PC-3 (cell line): ENCODE data around the gene SPATC1L. TPM values are rescaled to one million over a fixed set of nuclear protein-coding genes. Genes with fewer than 3 reads are reported as not detected.

Source experiments
- ATAC-seq: fragments of 200-7000 bp; cut with Tn5 transposase; 2 replicates; pipeline ENCODE4 v1.9.1; 2020; ENCODE audit warnings: mild to moderate bottlenecking, moderate library complexity
- BruUV-seq: library from RNA; stranded (reverse); fragments of 400-500 nt; replicated peaks from 2 replicates; lab custom pipeline; 2021; lab: Mats Ljungman, UMichigan
- CTCF ChIA-PET: fragments of 300-600 bp; sonication (Branson Sonifier 250); formaldehyde crosslinking; loops from one replicate; lab custom pipeline; 2022; ENCODE audit warnings: antibody characterized with exemption; lab: Charles Lee
- POLR2A ChIA-PET: fragments of 300-600 bp; sonication (Branson Sonifier 250); formaldehyde crosslinking; loops from one replicate; lab custom pipeline; 2022; ENCODE audit warnings: antibody characterized with exemption; ENCODE audit not compliant: unreplicated experiment; lab: Charles Lee
- DNase-seq: peaks from one replicate; pipeline ENCODE4 v3.0.0-alpha.2; 2015
- H2AFZ ChIP-seq: fragments of 300-600 bp; sonication (generic); 2 replicates; pipeline ENCODE4 v1.6.0; 2016; ENCODE audit warnings: antibody characterized with exemption, low read length
- H3F3A ChIP-seq: fragments of 300-600 bp; sonication (generic); one replicate; pipeline ENCODE4 v1.6.0; 2017; ENCODE audit warnings: antibody characterized with exemption, low read length, control low read depth, mild to moderate bottlenecking; ENCODE audit not compliant: unreplicated experiment
- H3K27ac ChIP-seq: fragments of 300-600 bp; sonication (generic); 2 replicates; pipeline ENCODE4 v1.5.1; 2016; ENCODE audit warnings: mild to moderate bottlenecking, low read length
- H3K27me3 ChIP-seq: fragments of 300-600 bp; sonication (generic); 2 replicates; pipeline ENCODE4 v1.6.1; 2016; ENCODE audit warnings: low read length, mixed read lengths
- H3K36me3 ChIP-seq: fragments of 300-600 bp; sonication (generic); 2 replicates; pipeline ENCODE4 v1.6.1; 2016; ENCODE audit warnings: low read depth, mixed run types, low read length, mixed read lengths
- H3K4me1 ChIP-seq: fragments of 300-600 bp; sonication (generic); 2 replicates; pipeline ENCODE4 v1.5.1; 2016; ENCODE audit warnings: low read length; ENCODE audit not compliant: insufficient read depth
- H3K4me2 ChIP-seq: fragments of 300-600 bp; sonication (generic); 2 replicates; pipeline ENCODE4 v1.6.0; 2016; ENCODE audit warnings: low read length
- H3K4me3 ChIP-seq: fragments of 300-600 bp; sonication (generic); 2 replicates; pipeline ENCODE4 v1.5.1; 2016; ENCODE audit warnings: mild to moderate bottlenecking, low read length, mixed read lengths
- H3K79me2 ChIP-seq: fragments of 300-600 bp; sonication (generic); 2 replicates; pipeline ENCODE4 v1.6.1; 2017; ENCODE audit warnings: low read length, mixed read lengths
- H3K9ac ChIP-seq: fragments of 300-600 bp; sonication (generic); 2 replicates; pipeline ENCODE4 v1.6.0; 2016; ENCODE audit warnings: mild to moderate bottlenecking, low read length
- H3K9me2 ChIP-seq: fragments of 300-600 bp; sonication (generic); replicated peaks from 2 replicates; pipeline ENCODE4 v1.6.1; 2016; ENCODE audit warnings: mixed run types, low read length, mixed read lengths
- H3K9me3 ChIP-seq: fragments of 300-600 bp; sonication (generic); 2 replicates; pipeline ENCODE4 v1.6.1; 2016; ENCODE audit warnings: low read length, mixed read lengths
- H4K20me1 ChIP-seq: fragments of 300-600 bp; sonication (generic); 2 replicates; pipeline ENCODE4 v1.6.1; 2016; ENCODE audit warnings: low read length, mixed read lengths
- EZH2 ChIP-seq: fragments of 300-600 bp; sonication (generic); IDR thresholded peaks from one replicate; pipeline ENCODE4 v1.6.1; 2017; ENCODE audit warnings: antibody characterized with exemption, mild to moderate bottlenecking, low read length; ENCODE audit not compliant: unreplicated experiment
- EZH2phosphoT487 ChIP-seq: fragments of 300-600 bp; sonication (generic); IDR thresholded peaks from 2 replicates; pipeline ENCODE4 v1.6.1; 2018; ENCODE audit warnings: mild to moderate bottlenecking, antibody characterized with exemption, low read length, borderline replicate concordance
- intact Hi-C: fragments of 100-400 bp; cut with micrococcal nuclease; formaldehyde crosslinking; loops from 2 replicates; pipeline ENCODE4 v1.9.0; 2023
- total RNA-seq: library from RNA; depleted of rRNA; stranded (reverse); fragments of >200 nt; gene quantifications from 2 replicates; pipeline ENCODE4 v1.2.3, GENCODE V29; 2014
- TF ChIP-seq, protein P1 (sequence below): fragments of 300-600 bp; sonication (generic); conservative IDR thresholded peaks from 2 replicates; pipeline ENCODE4 v1.5.1; 2017; ENCODE audit warnings: antibody characterized with exemption, low read depth, mild to moderate bottlenecking, low read length

Gene SPATC1L
- total RNA-seq, 1 experiment from 2014 or later: 41.7 TPM

DNA sequence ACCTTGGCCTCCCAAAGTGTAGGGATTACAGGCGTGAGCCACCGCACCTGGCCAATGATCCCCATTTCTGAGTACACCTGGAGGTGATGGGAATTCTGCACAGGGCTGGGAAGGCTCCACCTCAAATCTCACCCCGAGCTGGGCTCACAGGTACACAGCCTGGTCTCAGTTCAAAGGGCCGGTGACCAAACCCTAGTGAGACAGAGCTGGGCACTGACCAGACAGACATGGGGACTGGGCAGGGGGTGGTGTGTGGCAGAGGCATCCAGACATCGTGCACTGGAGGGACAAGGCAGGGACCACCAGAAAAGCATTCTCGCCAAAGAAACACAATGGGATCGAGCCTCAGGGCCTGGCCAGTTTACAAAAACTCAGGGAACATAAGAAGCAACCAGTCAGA is 27.1 kb upstream of the SPATC1L start:
- ChIA-PET POLR2A (no interaction called here), CTCF (no interaction called here)
- intact Hi-C loops: no loop called here
- Histone ChIP-seq H3K9ac (no peak overlapping the region), H3K4me2 (no peak overlapping the region), H3K36me3 (no peaks in the 10 kb centered on the region; the same call in 1 of the 2 replicates), H3K27me3 (no peaks in the 10 kb centered on the region), H2AFZ (no peak overlapping the region), H4K20me1 (no peaks in the 10 kb centered on the region), H3K79me2 (no peaks in the 10 kb centered on the region), H3F3A (no peaks in the 10 kb centered on the region), H3K9me3 (no peaks in the 10 kb centered on the region), H3K4me3 (no peak overlapping the region), H3K9me2 (no peaks in the 10 kb centered on the region), H3K27ac (no peak overlapping the region), H3K4me1 (no peaks in the 10 kb centered on the region)
- DNase-seq (no peak), ATAC-seq (no peak)
- no TSS peak for BruUV-seq
- no peak for TF ChIP-seq EZH2
- TF ChIP-seq, protein P1, sequence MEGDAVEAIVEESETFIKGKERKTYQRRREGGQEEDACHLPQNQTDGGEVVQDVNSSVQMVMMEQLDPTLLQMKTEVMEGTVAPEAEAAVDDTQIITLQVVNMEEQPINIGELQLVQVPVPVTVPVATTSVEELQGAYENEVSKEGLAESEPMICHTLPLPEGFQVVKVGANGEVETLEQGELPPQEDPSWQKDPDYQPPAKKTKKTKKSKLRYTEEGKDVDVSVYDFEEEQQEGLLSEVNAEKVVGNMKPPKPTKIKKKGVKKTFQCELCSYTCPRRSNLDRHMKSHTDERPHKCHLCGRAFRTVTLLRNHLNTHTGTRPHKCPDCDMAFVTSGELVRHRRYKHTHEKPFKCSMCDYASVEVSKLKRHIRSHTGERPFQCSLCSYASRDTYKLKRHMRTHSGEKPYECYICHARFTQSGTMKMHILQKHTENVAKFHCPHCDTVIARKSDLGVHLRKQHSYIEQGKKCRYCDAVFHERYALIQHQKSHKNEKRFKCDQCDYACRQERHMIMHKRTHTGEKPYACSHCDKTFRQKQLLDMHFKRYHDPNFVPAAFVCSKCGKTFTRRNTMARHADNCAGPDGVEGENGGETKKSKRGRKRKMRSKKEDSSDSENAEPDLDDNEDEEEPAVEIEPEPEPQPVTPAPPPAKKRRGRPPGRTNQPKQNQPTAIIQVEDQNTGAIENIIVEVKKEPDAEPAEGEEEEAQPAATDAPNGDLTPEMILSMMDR: no peak
- TF ChIP-seq EZH2phosphoT487: no peak

DNA sequence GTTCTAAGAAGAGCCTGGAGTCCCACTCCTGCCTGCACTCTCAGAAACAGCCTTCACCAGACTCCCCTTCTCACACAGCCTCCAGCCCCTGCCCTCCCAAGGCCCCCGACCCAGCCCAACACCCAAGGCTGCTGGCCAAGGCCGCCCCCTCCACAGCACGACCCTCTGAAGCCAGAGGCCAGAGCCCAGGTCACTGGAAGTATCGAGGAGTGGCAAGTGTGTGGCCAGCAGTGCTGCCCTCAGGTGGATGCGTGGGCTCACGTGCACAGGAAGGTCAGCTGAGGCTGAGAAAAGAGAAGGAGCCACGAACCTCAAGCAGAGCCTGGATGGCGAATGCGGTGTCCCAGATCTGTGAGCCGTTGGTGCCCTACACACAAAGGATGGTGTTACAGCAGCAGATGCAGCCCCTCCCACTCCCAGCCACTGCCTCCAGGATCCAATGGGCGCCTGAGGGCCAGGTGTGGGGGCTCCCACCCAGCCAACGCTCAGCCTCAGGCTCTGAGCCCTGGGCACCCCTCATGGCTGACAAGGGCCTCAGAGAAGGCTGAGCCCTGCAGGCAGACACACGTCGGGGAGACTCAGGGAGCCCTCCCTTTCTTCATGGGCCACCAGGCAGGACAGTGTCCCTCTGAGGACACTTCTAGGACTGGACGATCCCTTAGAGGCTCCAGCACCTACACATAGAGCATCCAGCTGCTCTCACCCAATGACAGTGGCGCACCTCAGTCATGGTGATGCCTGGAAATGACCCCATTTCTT is 26.3 kb upstream of the SPATC1L start:
- no peaks in the 10 kb centered on the region for H3K9me2 ChIP-seq
- H2AFZ ChIP-seq: no peak overlapping the region
- intact Hi-C loops: no loop called here
- no peaks in the 10 kb centered on the region for H4K20me1 ChIP-seq
- no peak overlapping the region for H3K27ac ChIP-seq
- H3F3A ChIP-seq: no peaks in the 10 kb centered on the region
- TF ChIP-seq, protein P1: peak; percentile 49; the same call in 1 of the 2 replicates
- no peak for TF ChIP-seq EZH2phosphoT487
- POLR2A ChIA-PET: no interaction called here
- CTCF ChIA-PET: no interaction called here
- H3K27me3 ChIP-seq: no peaks in the 10 kb centered on the region
- no TSS peak for BruUV-seq
- no peak for DNase-seq
- H3K4me2 ChIP-seq: no peak overlapping the region
- H3K36me3 ChIP-seq: no peaks in the 10 kb centered on the region; the same call in 1 of the 2 replicates
- no peak overlapping the region for H3K4me3 ChIP-seq
- H3K9me3 ChIP-seq: no peaks in the 10 kb centered on the region
- peak; percentile 31; the same call in 1 of the 2 replicates for ATAC-seq
- no peaks in the 10 kb centered on the region for H3K79me2 ChIP-seq
- no peaks in the 10 kb centered on the region for H3K4me1 ChIP-seq
- H3K9ac ChIP-seq: no peak overlapping the region
